Muscle layer of colon (tissue), 2 donors: Measurements from ENCODE around the gene SRP72.
A peak's percentile ranks its signal among the peaks of the same experiment; 100 is the strongest.

ENCODE experiments used
- H3K27ac ChIP-seq: one replicate; pipeline ENCODE4 v1.7.0; 2013; ENCODE audit warnings: low read depth, mild to moderate bottlenecking, low read length, moderate library complexity
- H3K27me3 ChIP-seq, 2 donors: one replicate each; pipeline ENCODE4 v1.7.0; 2013; ENCODE audit warnings: low read length in 2 of 2, mild to moderate bottlenecking in 2 of 2; ENCODE audit not compliant: insufficient read depth in 2 of 2, control insufficient read depth in 1 of 2
- H3K36me3 ChIP-seq: one replicate; pipeline ENCODE4 v1.7.0; 2013; ENCODE audit warnings: mild to moderate bottlenecking, low read length; ENCODE audit not compliant: insufficient read depth
- H3K4me1 ChIP-seq: one replicate; pipeline ENCODE4 v1.7.0; 2013; ENCODE audit warnings: mild to moderate bottlenecking, low read length; ENCODE audit not compliant: insufficient read depth
- H3K4me3 ChIP-seq, 2 donors: one replicate each; pipeline ENCODE4 v1.7.0; 2013; ENCODE audit warnings: low read length in 2 of 2, low read depth in 1 of 2, mild to moderate bottlenecking in 1 of 2, moderate library complexity in 1 of 2
- H3K9ac ChIP-seq: one replicate; pipeline ENCODE4 v1.7.0; 2013; ENCODE audit warnings: low read length
- H3K9me3 ChIP-seq: one replicate; pipeline ENCODE4 v1.7.0; 2013; ENCODE audit warnings: mild to moderate bottlenecking, low read length
- donor health status: abdominal sarcoma.
- donor health status: Adenocarcinoma of cecum.

SRP72 gene

GRCh38 chr4:56513517-56513916 lies 46.1 kb downstream of the SRP72 start:
- no peaks in the 10 kb centered on the region for H3K9me3 ChIP-seq
- no peak overlapping the region for H3K4me3 ChIP-seq
- H3K36me3 ChIP-seq, result no peaks in the 10 kb centered on the region
- no peak overlapping the region for H3K27ac ChIP-seq
- H3K27me3 ChIP-seq, result no peaks in the 10 kb centered on the region
- no peak overlapping the region for H3K9ac ChIP-seq
- H3K4me1 ChIP-seq, result peaks cover 16% of the 10 kb centered on the region

GRCh38 chr4:56530269-56531148 lies 63.1 kb downstream of the SRP72 start:
- no peaks in the 10 kb centered on the region for H3K9me3 ChIP-seq
- H3K4me3 ChIP-seq, result peak overlapping the region; percentile 81
- peak overlapping the region; percentile 35 for H3K9ac ChIP-seq
- H3K36me3 ChIP-seq, result no peaks in the 10 kb centered on the region
- no peaks in the 10 kb centered on the region for H3K27me3 ChIP-seq
- peak overlapping the region; percentile 66 for H3K27ac ChIP-seq
- peaks cover 4% of the 10 kb centered on the region for H3K4me1 ChIP-seq

GRCh38 chr4:56531149-56531770 lies 63.8 kb downstream of the SRP72 start:
- H3K27ac ChIP-seq, result peak overlapping the region; percentile 30
- no peaks in the 10 kb centered on the region for H3K9me3 ChIP-seq
- no peaks in the 10 kb centered on the region for H3K27me3 ChIP-seq
- no peaks in the 10 kb centered on the region for H3K36me3 ChIP-seq
- H3K4me1 ChIP-seq, result peaks cover 4% of the 10 kb centered on the region
- H3K4me3 ChIP-seq, result peak overlapping the region; percentile 81
- peak overlapping the region; percentile 35 for H3K9ac ChIP-seq

- Histone ChIP-seq H3K4me3 (peak overlapping the region in 1 of 2 donors; percentile 81), H3K27ac (no peak overlapping the region), H3K4me1 (peaks cover 4% of the 10 kb centered on the region), H3K9me3 (no peaks in the 10 kb centered on the region), H3K36me3 (no peaks in the 10 kb centered on the region), H3K9ac (no peak overlapping the region), H3K27me3 (no peaks in the 10 kb centered on the region)
Measured at GRCh38 chr4:56531823-56532222, 64.4 kb downstream of the SRP72 start.

- Histone ChIP-seq H3K27me3 (no peaks in the 10 kb centered on the region), H3K4me1 (peaks cover 4% of the 10 kb centered on the region)
Measured at GRCh38 chr4:56532239-56532638, 64.8 kb downstream of the SRP72 start.

GRCh38 chr4:56535915-56536314 lies 68.5 kb downstream of the SRP72 start:
- Histone ChIP-seq H3K36me3 (no peaks in the 10 kb centered on the region), H3K27me3 (no peaks in the 10 kb centered on the region), H3K9me3 (no peaks in the 10 kb centered on the region), H3K4me1 (peaks cover 4% of the 10 kb centered on the region), H3K27ac (no peak overlapping the region), H3K9ac (no peak overlapping the region), H3K4me3 (no peak overlapping the region)

More at GRCh38 chr4:56532239-56532638, 64.8 kb downstream of the SRP72 start:
- Histone ChIP-seq H3K9ac (no peak overlapping the region), H3K9me3 (no peaks in the 10 kb centered on the region), H3K36me3 (no peaks in the 10 kb centered on the region), H3K27ac (no peak overlapping the region), H3K4me3 (no peak overlapping the region)

GRCh38 chr4:56537147-56537546 lies 69.7 kb downstream of the SRP72 start:
- Histone ChIP-seq H3K27ac (no peak overlapping the region), H3K9ac (no peak overlapping the region), H3K9me3 (no peaks in the 10 kb centered on the region), H3K4me1 (no peaks in the 10 kb centered on the region), H3K27me3 (no peaks in the 10 kb centered on the region), H3K4me3 (no peak overlapping the region), H3K36me3 (no peaks in the 10 kb centered on the region)

- Histone ChIP-seq H3K36me3 (no peaks in the 10 kb centered on the region), H3K9me3 (no peaks in the 10 kb centered on the region), H3K27me3 (no peaks in the 10 kb centered on the region), H3K9ac (no peak overlapping the region), H3K27ac (no peak overlapping the region), H3K4me1 (peaks cover 4% of the 10 kb centered on the region), H3K4me3 (no peak overlapping the region)
Measured at GRCh38 chr4:56540826-56541225, 73.4 kb downstream of the SRP72 start.

- H3K4me1 ChIP-seq, result peaks cover 4% of the 10 kb centered on the region
- no peak overlapping the region for H3K27ac ChIP-seq
- H3K9me3 ChIP-seq, result no peaks in the 10 kb centered on the region
- H3K9ac ChIP-seq, result peak overlapping the region; percentile 1
- no peaks in the 10 kb centered on the region for H3K27me3 ChIP-seq
- H3K36me3 ChIP-seq, result no peaks in the 10 kb centered on the region
- H3K4me3 ChIP-seq, result peak overlapping the region; percentile 27 to 36
Measured at GRCh38 chr4:56544573-56545131, 77.2 kb downstream of the SRP72 start.

- H3K27me3 ChIP-seq, result no peaks in the 10 kb centered on the region
- no peaks in the 10 kb centered on the region for H3K4me1 ChIP-seq
- no peak overlapping the region for H3K9ac ChIP-seq
- no peak overlapping the region for H3K4me3 ChIP-seq
- no peaks in the 10 kb centered on the region for H3K9me3 ChIP-seq
- no peaks in the 10 kb centered on the region for H3K36me3 ChIP-seq
- no peak overlapping the region for H3K27ac ChIP-seq
Measured at GRCh38 chr4:56550642-56551041, 83.2 kb downstream of the SRP72 start.

- no peak overlapping the region for H3K9ac ChIP-seq
- H3K4me3 ChIP-seq, result no peak overlapping the region
- no peaks in the 10 kb centered on the region for H3K9me3 ChIP-seq
- no peaks in the 10 kb centered on the region for H3K4me1 ChIP-seq
- no peak overlapping the region for H3K27ac ChIP-seq
- H3K27me3 ChIP-seq, result no peaks in the 10 kb centered on the region
- no peaks in the 10 kb centered on the region for H3K36me3 ChIP-seq
Measured at GRCh38 chr4:56551516-56551915, 84.1 kb downstream of the SRP72 start.
